Measurements from ENCODE around the gene OTUD4.

GRCh38 chr4:145189981-145190380, 9.6 kb upstream of the OTUD4 start:
- TF ChIP-seq CTCF (IDR thresholded peaks at IDR 0.05; ENCODE audit: insufficient read depth, low read length), result no peak
- no peak for TF ChIP-seq POLR2AphosphoS5 (IDR thresholded peaks at IDR 0.05; ENCODE audit: low read depth)

Measured in HL-60 (cell line).